ENCODE measurements around the gene UQCC3. TPM values are rescaled to one million over a fixed set of nuclear protein-coding genes. Genes with fewer than 3 reads are reported as not detected.

The UQCC3 gene
- total and polyA plus RNA-seq, 2 of the 4 experiments (the other 2 are of a cell fraction) = 5.7 to 9.7 TPM

DNA sequence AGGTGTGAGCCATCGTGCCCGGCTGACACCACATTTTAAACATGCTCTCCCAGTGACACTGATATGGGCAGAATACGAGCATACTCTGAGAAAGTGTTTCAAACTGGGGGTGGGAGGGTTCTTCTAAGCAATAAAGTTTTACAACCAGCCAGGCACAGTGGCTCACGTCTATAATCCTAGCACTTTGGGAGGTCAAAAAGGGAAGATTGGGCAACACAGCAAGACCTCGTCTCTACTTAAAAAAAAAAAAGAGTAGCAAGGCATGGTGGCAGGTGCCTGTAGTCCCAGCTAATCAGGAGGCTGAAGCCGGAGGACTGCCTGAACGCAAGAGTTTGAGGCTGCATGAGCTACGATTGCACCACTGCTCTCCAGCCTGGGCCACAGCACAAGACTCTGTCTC is 27.3 kb upstream of the UQCC3 start:
- H3K9me1 ChIP-seq (ENCODE audit: insufficient read depth, low read length) = peaks cover 9% of the 10 kb centered on the region; the same call in 1 of the 2 replicates

More for the DNA sequence above, 27.3 kb upstream of the UQCC3 start:
- Histone ChIP-seq H4K20me1 (ENCODE audit: insufficient read depth, low read length) (peaks cover 23% of the 10 kb centered on the region; the same call in 1 of the 2 replicates), H3K9ac (ENCODE audit: low read depth, low read length) (no peak overlapping the region), H3K4me1 (ENCODE audit: control insufficient read depth, insufficient read depth, low read length) (peaks cover 6% of the 10 kb centered on the region; the same call in 1 of the 2 replicates), H3K23ac (ENCODE audit: low read depth, low read length) (no peak overlapping the region), H2AK9ac (replicated peaks; ENCODE audit: low read depth, low read length, poor library complexity) (no peak overlapping the region), H3K27ac (ENCODE audit: insufficient read depth, low read length) (no peak overlapping the region), H4K5ac (ENCODE audit: low read depth, low read length) (no peak overlapping the region), H2BK120ac (ENCODE audit: low read depth, low read length) (no peak overlapping the region), H3K36me3 (ENCODE audit: control insufficient read depth, insufficient read depth, low read length) (peaks cover 36% of the 10 kb centered on the region), H3K79me1 (ENCODE audit: low read depth in 1 of 2, low read length in 2 of 2) (peaks cover 5 to 49% of the 10 kb centered on the region in 2 experiments; a peak in 3 of 4 replicates), H3K4me2 (ENCODE audit: low read depth, low read length) (no peak overlapping the region), H3K27me3 (ENCODE audit: control insufficient read depth, insufficient read depth, low read length) (no peaks in the 10 kb centered on the region), H2AK5ac (ENCODE audit: low read depth, low read length) (no peak overlapping the region), H2AFZ (replicated peaks; ENCODE audit: low read length, poor library complexity) (no peak overlapping the region), H4K91ac (ENCODE audit: insufficient read depth, low read depth, low read length) (no peak overlapping the region), H3K18ac (ENCODE audit: low read depth, low read length) (no peak overlapping the region), H3K56ac (ENCODE audit: extremely low read depth, insufficient read depth, low read length) (no peak overlapping the region), H2BK5ac (ENCODE audit: low read depth, low read length, poor library complexity, severe bottlenecking) (no peak overlapping the region), H2BK20ac (ENCODE audit: low read depth, low read length) (no peak overlapping the region), H3K4me3 (ENCODE audit: insufficient read depth, low read depth, low read length) (no peak overlapping the region), H2BK15ac (ENCODE audit: low read depth, low read length) (no peak overlapping the region), H4K8ac (ENCODE audit: low read depth in 2 of 2, low read length in 2 of 2) (no peak overlapping the region), H3K9me3 (ENCODE audit: control insufficient read depth, insufficient read depth, low read length) (no peaks in the 10 kb centered on the region), H3K4ac (ENCODE audit: low read depth, low read length) (no peak overlapping the region), H3K14ac (replicated peaks; ENCODE audit: low read depth, low read length) (no peak overlapping the region)
- BruUV-seq (replicated peaks) = no TSS peak
- dilution Hi-C loops (cut with HindIII; ENCODE audit: low sequenced_read_pairs, unreplicated experiment) (no loop called here), intact Hi-C loops (cut with micrococcal nuclease) (no loop called here), in situ Hi-C loops (cut with MboI; ENCODE audit: low sequenced_read_pairs) (no loop called here)
- DNase-seq (no peak), ATAC-seq (ENCODE audit: low read depth) (no peak)
- no CpG with 5 or more reads among the region's 8 CpGs for WGBS, 2 experiments (ENCODE audit: extremely low coverage in 2 of 2, insufficient read length in 1 of 2)
- ChIA-PET CTCF (interaction anchor here (1.1 kb wide), 1 partner anchor 21 kb away, joined by 3 read pairs; no protein-coding TSS in a partner anchor), POLR2A (ENCODE audit: unreplicated experiment) (no interaction called here)
- no peak for TF ChIP-seq CEBPB (IDR thresholded peaks at IDR 0.05; ENCODE audit: low read depth, low read length)
- no peak for TF ChIP-seq MAFK (IDR thresholded peaks at IDR 0.05; ENCODE audit: low read depth, low read length)
- no peak for TF ChIP-seq CHD1 (IDR thresholded peaks at IDR 0.05; ENCODE audit: low read depth, low read length)

All from IMR-90 (cell line).